Sigmoid colon (tissue), 7 donors: ENCODE data around the gene LRCH2. TPM values are rescaled to one million over a fixed set of nuclear protein-coding genes. Genes with fewer than 3 reads are reported as not detected.

ENCODE experiments used
- DNase-seq: peaks from one replicate; pipeline ENCODE4 v3.0.0-alpha.2; 2019
- H3K27ac ChIP-seq, 4 donors: fragments of 200-600 bp; sonication (generic); one replicate each; pipeline ENCODE4 v1.5.1; 2016 to 2019; ENCODE audit warnings: mild to moderate bottlenecking in 1 of 4
- H3K27me3 ChIP-seq, 3 donors: fragments of 200-600 bp; sonication (generic); one replicate each; pipeline ENCODE4 v1.5.1; 2019; ENCODE audit warnings: mild to moderate bottlenecking in 1 of 3
- H3K36me3 ChIP-seq, 4 donors: fragments of 200-600 bp; sonication (generic); one replicate each; pipeline ENCODE4 v1.5.1; 2016 to 2019
- H3K4me1 ChIP-seq, 4 donors: fragments of 200-600 bp; sonication (generic); one replicate each; pipeline ENCODE4 v1.5.1; 2017 to 2019
- H3K4me3 ChIP-seq, 4 donors: fragments of 200-600 bp; sonication (generic); one replicate each; pipeline ENCODE4 v1.5.1; 2017 to 2019; ENCODE audit warnings: mild to moderate bottlenecking in 2 of 4, moderate library complexity in 1 of 4
- H3K9me3 ChIP-seq, 4 donors: fragments of 200-600 bp in 3 of 4; sonication (generic) in 3 of 4; one replicate each; pipeline versions ENCODE4 v1.5.1 to v1.6.1; 2013 to 2019
- EP300 ChIP-seq, 4 donors: sonication (generic); formaldehyde crosslinking; IDR thresholded peaks; one replicate each; pipeline ENCODE4 v1.6.1; 2017; ENCODE audit warnings: antibody characterized with exemption in 4 of 4
- POLR2A ChIP-seq, 2 donors: fragments of 450-650 bp; IDR thresholded peaks; one replicate each; pipeline ENCODE4 v1.6.1; 2016; ENCODE audit warnings: antibody characterized with exemption in 2 of 2, mild to moderate bottlenecking in 2 of 2, moderate library complexity in 2 of 2
- POLR2AphosphoS5 ChIP-seq, 4 donors: sonication (generic); formaldehyde crosslinking; IDR thresholded peaks; one replicate each; pipeline ENCODE4 v1.6.1; 2017; ENCODE audit warnings: antibody characterized with exemption in 4 of 4
- WGBS, 2 donors: extraction: QIAGEN DNeasy Blood & Tissue Kit; methylation state at CpG; one replicate each; pipeline ENCODE4 v1.1.7; 2013; 5-methylcytosine and 5-hydroxymethylcytosine counted together
- intact Hi-C: fragments of 100-400 bp; cut with DNase I; formaldehyde crosslinking; loops from one replicate; pipeline ENCODE4 v1.15.1; 2023
- polyA plus RNA-seq, 3 donors: library from polyadenylated mRNA; stranded (reverse); fragments of 200-250 nt; gene quantifications; one replicate each; pipeline ENCODE4 v1.2.3, GENCODE V29; 2013
- total RNA-seq, 4 donors: library from RNA; depleted of rRNA; stranded (reverse); fragments of >200 nt; gene quantifications; one replicate each; pipeline ENCODE4 v1.1.0, GENCODE V29; 2016
- TF ChIP-seq, protein P1 (sequence below), 4 experiments: fragments of 450-650 bp in 3 of 4; fragments of 200-600 bp in 1 of 4; IDR thresholded peaks; one replicate each; pipeline ENCODE4 v1.5.1; 2016 to 2019; ENCODE audit warnings: antibody characterized with exemption in 4 of 4, mild to moderate bottlenecking in 3 of 4, moderate library complexity in 2 of 4
- donor health status: healthy with polysubstance abuse.
- donor health status: Bipolar disorder and iron deficiency.
- donor health status: healthy.

Gene LRCH2, protein sequence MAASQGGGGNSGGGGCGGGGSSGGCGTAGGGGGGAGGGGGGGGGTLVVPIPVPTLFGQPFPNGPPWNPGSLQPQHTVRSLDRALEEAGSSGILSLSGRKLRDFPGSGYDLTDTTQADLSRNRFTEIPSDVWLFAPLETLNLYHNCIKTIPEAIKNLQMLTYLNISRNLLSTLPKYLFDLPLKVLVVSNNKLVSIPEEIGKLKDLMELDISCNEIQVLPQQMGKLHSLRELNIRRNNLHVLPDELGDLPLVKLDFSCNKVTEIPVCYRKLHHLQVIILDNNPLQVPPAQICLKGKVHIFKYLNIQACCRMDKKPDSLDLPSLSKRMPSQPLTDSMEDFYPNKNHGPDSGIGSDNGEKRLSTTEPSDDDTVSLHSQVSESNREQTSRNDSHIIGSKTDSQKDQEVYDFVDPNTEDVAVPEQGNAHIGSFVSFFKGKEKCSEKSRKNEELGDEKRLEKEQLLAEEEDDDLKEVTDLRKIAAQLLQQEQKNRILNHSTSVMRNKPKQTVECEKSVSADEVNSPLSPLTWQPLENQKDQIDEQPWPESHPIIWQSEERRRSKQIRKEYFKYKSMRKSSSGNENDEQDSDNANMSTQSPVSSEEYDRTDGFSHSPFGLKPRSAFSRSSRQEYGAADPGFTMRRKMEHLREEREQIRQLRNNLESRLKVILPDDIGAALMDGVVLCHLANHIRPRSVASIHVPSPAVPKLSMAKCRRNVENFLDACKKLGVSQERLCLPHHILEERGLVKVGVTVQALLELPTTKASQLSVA
- total RNA-seq: 10 to 100 TPM; 31.9 to 48.2 (median 40.9) TPM
- polyA plus RNA-seq: 1 to 10 TPM in 2 of 3 donors, under 1 TPM in 1; 0.23 to 1.2 (median 1.2) TPM

DNA sequence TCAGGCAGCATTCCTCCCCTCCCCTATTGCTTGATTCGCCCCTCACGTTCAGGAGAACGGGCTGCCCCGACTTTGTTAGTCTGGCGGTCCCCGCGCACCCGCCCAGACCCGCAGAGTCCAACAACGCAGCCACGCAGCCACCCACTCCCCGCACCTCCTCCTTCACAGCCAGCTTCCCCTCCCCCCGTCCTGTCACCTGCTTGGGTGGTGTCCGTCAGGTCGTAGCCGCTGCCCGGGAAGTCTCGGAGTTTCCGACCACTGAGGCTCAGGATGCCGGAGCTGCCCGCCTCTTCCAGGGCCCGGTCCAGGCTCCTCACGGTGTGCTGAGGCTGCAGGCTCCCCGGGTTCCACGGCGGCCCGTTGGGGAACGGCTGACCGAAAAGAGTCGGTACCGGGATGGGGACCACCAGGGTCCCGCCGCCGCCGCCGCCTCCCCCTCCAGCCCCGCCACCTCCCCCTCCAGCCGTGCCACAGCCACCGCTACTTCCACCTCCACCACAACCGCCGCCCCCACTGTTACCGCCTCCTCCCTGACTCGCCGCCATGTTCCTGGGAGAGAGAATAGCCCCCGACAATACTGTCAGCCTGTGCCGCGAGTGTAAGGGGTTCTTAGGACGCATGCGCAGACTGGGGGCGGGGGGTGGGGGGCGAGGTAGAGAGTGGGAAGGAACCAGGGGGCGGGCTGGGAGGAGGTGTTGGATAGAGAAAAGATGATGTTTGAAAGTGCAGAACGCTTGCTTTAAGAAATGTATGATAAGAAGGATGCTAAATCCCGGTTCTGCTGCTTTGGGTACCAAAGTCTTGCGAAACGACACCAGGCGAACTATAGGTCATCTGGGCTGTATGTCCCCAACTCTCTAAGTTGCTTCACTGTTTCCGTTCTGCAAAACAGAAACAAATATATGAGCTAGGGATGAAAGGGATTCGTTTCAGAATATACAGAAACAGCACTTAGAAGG, at the start of gene LRCH2:
Gene LRCH2 (minus strand): TSS at position 600 of the 959 bp plus-strand sequence. CDS start 55 bp downstream, at position 545.
- no peaks in the 10 kb centered on the region for H3K36me3 ChIP-seq
- H3K4me1 ChIP-seq: peaks cover 0 to 48% (median 6%) of the 10 kb centered on the region in 4 donors
- peak within 1 kb of the TSS; percentile 61 to 70 (median 66) for H3K4me3 ChIP-seq
- peak; percentile 66 for DNase-seq
- no peaks in the 10 kb centered on the region for H3K27me3 ChIP-seq
- 2 to 12% methylated on average over 58 to 59 of the region's 59 CpGs for WGBS, 2 donors
- no peaks in the 10 kb centered on the region for H3K9me3 ChIP-seq
- intact Hi-C loops: no loop called here
- TF ChIP-seq POLR2AphosphoS5 (IDR thresholded peaks at IDR 0.05): peak in 1 of 4 donors; percentile 21
- TF ChIP-seq, protein P1, sequence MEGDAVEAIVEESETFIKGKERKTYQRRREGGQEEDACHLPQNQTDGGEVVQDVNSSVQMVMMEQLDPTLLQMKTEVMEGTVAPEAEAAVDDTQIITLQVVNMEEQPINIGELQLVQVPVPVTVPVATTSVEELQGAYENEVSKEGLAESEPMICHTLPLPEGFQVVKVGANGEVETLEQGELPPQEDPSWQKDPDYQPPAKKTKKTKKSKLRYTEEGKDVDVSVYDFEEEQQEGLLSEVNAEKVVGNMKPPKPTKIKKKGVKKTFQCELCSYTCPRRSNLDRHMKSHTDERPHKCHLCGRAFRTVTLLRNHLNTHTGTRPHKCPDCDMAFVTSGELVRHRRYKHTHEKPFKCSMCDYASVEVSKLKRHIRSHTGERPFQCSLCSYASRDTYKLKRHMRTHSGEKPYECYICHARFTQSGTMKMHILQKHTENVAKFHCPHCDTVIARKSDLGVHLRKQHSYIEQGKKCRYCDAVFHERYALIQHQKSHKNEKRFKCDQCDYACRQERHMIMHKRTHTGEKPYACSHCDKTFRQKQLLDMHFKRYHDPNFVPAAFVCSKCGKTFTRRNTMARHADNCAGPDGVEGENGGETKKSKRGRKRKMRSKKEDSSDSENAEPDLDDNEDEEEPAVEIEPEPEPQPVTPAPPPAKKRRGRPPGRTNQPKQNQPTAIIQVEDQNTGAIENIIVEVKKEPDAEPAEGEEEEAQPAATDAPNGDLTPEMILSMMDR (IDR thresholded peaks at IDR 0.05): no peak
- peak within 1 kb of the TSS; percentile 69 to 86 (median 84) for H3K27ac ChIP-seq

DNA sequence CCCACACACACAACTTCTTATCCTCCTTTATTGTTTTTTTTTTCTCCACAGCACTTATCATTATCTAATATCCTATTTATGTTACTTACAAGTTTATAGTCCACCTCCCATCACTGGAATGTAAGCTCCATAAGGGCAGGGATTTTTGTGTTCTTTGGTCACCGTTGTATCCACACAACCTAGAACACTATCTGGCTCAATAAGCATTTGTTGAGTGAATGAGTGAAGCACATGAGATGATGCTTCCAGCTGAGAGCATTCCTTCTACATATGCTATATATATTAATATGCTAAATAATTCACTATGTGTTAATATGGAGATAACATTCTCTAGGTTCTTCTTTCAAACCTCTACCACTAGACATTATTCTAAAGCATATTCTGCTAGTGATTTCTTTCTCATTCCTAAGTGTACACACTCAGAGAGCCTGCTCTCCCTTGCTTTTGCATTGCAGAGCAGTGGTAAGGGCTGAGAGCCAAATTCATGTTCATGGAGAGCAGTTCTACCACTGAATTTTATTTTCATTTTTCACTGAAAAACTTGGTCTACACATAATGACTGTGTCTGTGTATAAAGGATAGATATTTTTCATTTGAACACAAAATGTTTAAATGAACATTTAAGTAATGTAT, 35.3 kb upstream of the LRCH2 start:
- TF ChIP-seq EP300 (IDR thresholded peaks at IDR 0.05): no peak
- WGBS, 2 donors: 83 to 85% methylated on average over 1 of the region's 1 CpG
- DNase-seq: no peak
- Histone ChIP-seq H3K27ac (no peak overlapping the region), H3K4me3 (no peak overlapping the region), H3K9me3 (no peaks in the 10 kb centered on the region), H3K4me1 (no peaks in the 10 kb centered on the region), H3K36me3 (no peaks in the 10 kb centered on the region), H3K27me3 (no peaks in the 10 kb centered on the region)
- intact Hi-C loops: no loop called here

DNA sequence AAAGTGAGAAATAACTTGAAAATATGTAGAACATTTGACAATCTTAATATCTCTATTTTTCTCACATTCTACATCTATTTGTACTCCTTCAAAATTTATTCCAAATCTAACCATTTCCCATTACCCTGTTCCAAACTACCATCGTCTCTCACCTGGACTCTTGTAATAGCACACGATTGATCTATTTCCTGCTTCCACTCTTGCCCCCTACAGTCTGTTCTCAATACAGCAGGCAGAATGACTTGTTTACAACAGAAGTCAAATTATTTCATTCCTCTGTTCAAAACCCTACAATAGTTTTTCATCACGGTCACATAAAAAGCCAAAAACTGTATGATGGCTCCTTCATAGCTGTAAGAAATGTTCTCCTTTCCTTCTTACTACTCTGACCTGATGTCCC, 34.5 kb upstream of the LRCH2 start:
- H3K9me3 ChIP-seq: no peaks in the 10 kb centered on the region
- no peaks in the 10 kb centered on the region for H3K27me3 ChIP-seq
- intact Hi-C loops: no loop called here
- no peak for DNase-seq
- H3K36me3 ChIP-seq: no peaks in the 10 kb centered on the region
- no peaks in the 10 kb centered on the region for H3K4me1 ChIP-seq
- 25 to 42% methylated on average over 3 of the region's 3 CpGs for WGBS, 2 donors
- H3K27ac ChIP-seq: no peak overlapping the region
- no peak overlapping the region for H3K4me3 ChIP-seq
- TF ChIP-seq EP300 (IDR thresholded peaks at IDR 0.05) (no peak), POLR2AphosphoS5 (IDR thresholded peaks at IDR 0.05) (no peak), POLR2A (IDR thresholded peaks at IDR 0.05) (no peak)
- TF ChIP-seq, protein P1 (IDR thresholded peaks at IDR 0.05): no peak

DNA sequence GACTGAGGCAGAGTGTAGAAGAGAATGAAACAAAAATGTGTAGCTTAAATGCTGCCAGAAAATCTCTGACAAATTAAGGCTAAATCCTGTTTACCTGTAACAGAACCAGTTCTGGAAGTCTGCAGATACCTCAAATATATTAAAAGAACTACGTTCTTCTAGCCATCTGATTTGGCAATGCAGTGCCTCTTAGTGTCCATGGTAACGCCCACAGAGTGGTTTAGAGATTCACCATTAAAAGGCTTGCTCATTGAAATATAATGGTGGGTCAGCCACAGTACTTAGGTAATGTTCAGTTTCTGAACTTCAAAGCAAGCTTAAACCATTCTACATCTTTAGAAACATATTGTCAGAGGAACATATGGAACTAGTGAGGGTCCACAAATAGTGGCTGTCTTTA, 32.4 kb upstream of the LRCH2 start:
- TF ChIP-seq, protein P1 (IDR thresholded peaks at IDR 0.05): no peak
- TF ChIP-seq EP300 (IDR thresholded peaks at IDR 0.05) (no peak), POLR2A (IDR thresholded peaks at IDR 0.05) (no peak), POLR2AphosphoS5 (IDR thresholded peaks at IDR 0.05) (no peak)
- DNase-seq: no peak
- Histone ChIP-seq H3K27me3 (no peaks in the 10 kb centered on the region), H3K4me1 (no peaks in the 10 kb centered on the region), H3K27ac (no peak overlapping the region), H3K4me3 (no peak overlapping the region), H3K36me3 (no peaks in the 10 kb centered on the region), H3K9me3 (no peaks in the 10 kb centered on the region)
- WGBS, 2 donors: 50 to 70% methylated on average over 2 of the region's 2 CpGs
- intact Hi-C loops: no loop called here
